ENCODE data around the gene KAZALD1.

- TF ChIP-seq EZH2 (IDR thresholded peaks at IDR 0.05; ENCODE audit: borderline replicate concordance, low read length), result no peak
- TF ChIP-seq CTCF (IDR thresholded peaks at IDR 0.05; ENCODE audit: low read length), result no peak
Measured at GRCh38 chr10:101085846-101086245, 24.1 kb downstream of the KAZALD1 start.

All from OCI-LY1 (cell line).